Muscle layer of duodenum (tissue), 2 donors: Measurements from ENCODE around the gene IMPA2.

Source experiments
- H3K27ac ChIP-seq: one replicate; pipeline ENCODE4 v1.7.0; 2013; ENCODE audit warnings: mild to moderate bottlenecking, low read length
- H3K27me3 ChIP-seq: one replicate; pipeline ENCODE4 v1.7.0; 2013; ENCODE audit warnings: low read depth, mild to moderate bottlenecking, control low read depth, low read length
- H3K36me3 ChIP-seq, 2 donors: one replicate each; pipeline ENCODE4 v1.7.0; 2013; ENCODE audit warnings: low read length in 2 of 2, control low read depth in 1 of 2, mild to moderate bottlenecking in 1 of 2; ENCODE audit not compliant: insufficient read depth in 2 of 2, control insufficient read depth in 1 of 2
- H3K4me1 ChIP-seq, 2 donors: one replicate each; pipeline ENCODE4 v1.7.0; 2013; ENCODE audit warnings: low read length in 2 of 2, mild to moderate bottlenecking in 2 of 2, control low read depth in 1 of 2, moderate library complexity in 1 of 2; ENCODE audit not compliant: insufficient read depth in 2 of 2, control insufficient read depth in 1 of 2
- H3K4me3 ChIP-seq, 2 donors: one replicate each; pipeline ENCODE4 v1.7.0; 2013; ENCODE audit warnings: low read length in 2 of 2, low read depth in 1 of 2, mild to moderate bottlenecking in 1 of 2
- H3K9me3 ChIP-seq, 2 donors: one replicate each; pipeline ENCODE4 v1.7.0; 2013; ENCODE audit warnings: low read length in 2 of 2, control low read depth in 1 of 2, mild to moderate bottlenecking in 1 of 2; ENCODE audit not compliant: control insufficient read depth in 1 of 2
- donor health status: healthy.

Gene IMPA2

DNA sequence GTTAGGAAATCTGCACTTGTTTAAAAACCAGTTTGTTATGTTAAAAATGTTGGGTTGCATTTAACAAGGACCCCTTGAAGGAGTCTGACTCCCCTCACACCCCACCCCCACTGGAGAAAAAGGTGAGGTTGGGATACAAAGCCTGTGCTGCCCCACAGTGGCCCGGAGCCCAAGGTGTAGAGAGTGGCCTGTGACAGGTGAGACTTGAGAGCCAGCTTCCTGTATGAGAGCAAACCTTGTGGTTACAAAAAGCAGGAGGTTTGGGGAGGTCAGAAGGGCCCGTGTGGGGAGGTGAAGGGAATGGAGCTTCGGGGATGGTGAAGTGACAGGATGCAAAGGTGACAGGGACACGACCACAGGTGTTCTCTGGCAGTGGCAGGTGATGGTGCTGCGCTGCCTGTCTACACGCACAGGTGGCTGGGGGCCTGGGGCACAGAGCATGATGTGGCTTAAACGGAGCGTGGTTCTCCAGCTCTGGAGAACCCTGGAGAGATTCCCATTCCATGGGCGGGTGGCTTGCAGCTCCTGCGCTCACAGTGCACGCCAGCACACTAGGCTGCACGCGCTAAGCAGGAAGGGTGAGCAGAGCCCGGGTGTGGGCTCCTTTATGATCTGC lies 29.0 kb downstream of the IMPA2 start:
- Histone ChIP-seq H3K27ac (no peak overlapping the region), H3K36me3 (peaks cover 9 to 31% of the 10 kb centered on the region in 2 donors), H3K4me1 (peaks cover 0 to 6% of the 10 kb centered on the region in 2 donors), H3K27me3 (no peaks in the 10 kb centered on the region), H3K9me3 (no peaks in the 10 kb centered on the region), H3K4me3 (no peak overlapping the region)

DNA sequence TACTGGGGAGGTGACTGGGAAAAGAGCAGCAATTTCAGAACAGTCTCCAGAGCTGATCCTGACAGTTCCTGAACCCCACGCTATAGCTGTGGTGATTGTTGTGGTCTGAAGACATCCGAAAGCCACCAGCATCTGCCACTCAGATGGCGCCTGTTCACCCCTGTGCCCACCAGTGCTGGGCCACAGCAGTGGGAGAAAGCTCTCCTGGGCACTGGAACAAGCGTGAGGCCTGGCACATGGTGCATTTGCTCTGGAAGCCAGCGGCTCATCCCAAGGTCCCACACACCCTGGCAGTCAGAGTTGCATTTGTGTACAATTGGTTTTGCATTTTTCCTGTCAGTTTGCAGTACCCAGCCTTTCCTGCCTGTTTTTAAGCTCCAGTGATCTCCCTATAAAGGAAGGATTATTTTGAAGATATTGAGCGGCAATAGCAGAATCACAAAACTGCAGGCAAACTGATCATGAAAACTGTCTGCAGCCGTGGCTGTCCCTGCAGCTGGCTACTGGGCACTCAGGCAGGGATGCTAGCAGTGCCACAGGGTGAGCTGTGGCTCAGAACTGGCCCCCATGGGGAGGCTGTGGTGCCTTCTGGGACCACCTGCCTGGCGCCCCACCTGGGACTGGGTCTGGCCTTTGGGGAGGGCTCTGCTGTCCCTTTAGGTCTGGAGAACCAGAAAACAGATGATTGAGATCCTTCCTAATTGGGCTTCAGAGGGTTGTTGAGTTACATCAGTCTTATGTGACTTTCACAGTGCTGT lies 30.1 kb downstream of the IMPA2 start:
- H3K27ac ChIP-seq, result no peak overlapping the region

DNA sequence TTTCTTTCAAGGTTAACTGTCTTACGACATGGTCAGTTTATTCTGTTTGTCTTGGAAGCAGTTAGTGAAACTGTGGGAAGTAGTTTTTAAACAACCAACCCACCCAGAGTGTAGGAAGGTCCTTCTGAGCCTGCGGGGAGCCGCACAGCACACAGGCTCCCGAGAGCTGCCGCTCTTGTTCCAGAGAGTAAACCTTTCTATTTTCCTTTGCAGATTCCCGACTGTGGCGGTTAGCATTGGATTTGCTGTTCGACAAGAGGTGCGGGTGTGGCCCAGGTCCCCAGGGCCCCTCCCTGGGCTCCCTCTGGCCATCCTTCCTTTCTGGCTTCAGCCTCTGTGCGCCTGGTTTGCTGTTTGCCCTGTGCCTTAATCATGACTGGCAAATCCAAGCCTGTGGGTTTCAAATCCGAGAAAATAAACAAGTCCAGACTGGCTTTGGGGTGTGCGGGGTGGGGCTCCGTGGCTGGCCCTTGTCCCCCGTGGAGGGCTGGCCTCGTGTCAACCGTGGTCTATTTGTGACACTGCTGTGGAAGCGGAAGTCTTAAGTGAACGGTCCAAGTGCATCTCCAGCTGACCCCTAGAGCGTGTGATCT lies 30.7 kb downstream of the IMPA2 start:
- Histone ChIP-seq H3K4me1 (peaks cover 0 to 16% of the 10 kb centered on the region in 2 donors), H3K27me3 (no peaks in the 10 kb centered on the region), H3K9me3 (no peaks in the 10 kb centered on the region), H3K36me3 (peaks cover 13 to 28% of the 10 kb centered on the region in 2 donors), H3K4me3 (no peak overlapping the region), H3K27ac (no peak overlapping the region)

More for the DNA sequence above, 30.1 kb downstream of the IMPA2 start:
- H3K4me1 ChIP-seq, result peaks cover 0 to 16% of the 10 kb centered on the region in 2 donors
- no peaks in the 10 kb centered on the region for H3K9me3 ChIP-seq
- H3K27me3 ChIP-seq, result no peaks in the 10 kb centered on the region
- H3K4me3 ChIP-seq, result no peak overlapping the region
- peaks cover 9 to 25% of the 10 kb centered on the region in 2 donors for H3K36me3 ChIP-seq

DNA sequence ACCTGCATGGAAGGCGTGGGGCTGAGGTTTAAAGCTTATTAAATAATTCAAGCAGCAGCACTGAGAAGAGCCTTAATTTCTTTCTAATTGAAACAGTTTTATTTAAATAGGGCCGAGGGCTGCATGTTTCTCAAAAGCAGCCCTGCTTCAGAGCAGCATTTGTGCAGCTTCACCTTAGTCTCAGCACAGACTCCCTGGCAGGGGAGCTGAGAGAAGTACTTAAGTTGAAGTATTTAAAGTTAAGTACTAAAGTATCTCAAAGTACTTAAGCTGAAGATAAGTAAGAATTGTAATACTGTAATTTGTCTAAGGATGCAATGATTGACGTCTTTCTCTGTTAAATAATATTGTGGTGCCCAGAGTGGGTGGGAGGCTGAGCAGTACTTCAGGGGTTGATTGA lies 31.4 kb downstream of the IMPA2 start:
- Histone ChIP-seq H3K27ac (no peak overlapping the region), H3K36me3 (peaks cover 16 to 29% of the 10 kb centered on the region in 2 donors), H3K9me3 (no peaks in the 10 kb centered on the region), H3K4me3 (no peak overlapping the region), H3K27me3 (no peaks in the 10 kb centered on the region), H3K4me1 (peaks cover 0 to 16% of the 10 kb centered on the region in 2 donors)

DNA sequence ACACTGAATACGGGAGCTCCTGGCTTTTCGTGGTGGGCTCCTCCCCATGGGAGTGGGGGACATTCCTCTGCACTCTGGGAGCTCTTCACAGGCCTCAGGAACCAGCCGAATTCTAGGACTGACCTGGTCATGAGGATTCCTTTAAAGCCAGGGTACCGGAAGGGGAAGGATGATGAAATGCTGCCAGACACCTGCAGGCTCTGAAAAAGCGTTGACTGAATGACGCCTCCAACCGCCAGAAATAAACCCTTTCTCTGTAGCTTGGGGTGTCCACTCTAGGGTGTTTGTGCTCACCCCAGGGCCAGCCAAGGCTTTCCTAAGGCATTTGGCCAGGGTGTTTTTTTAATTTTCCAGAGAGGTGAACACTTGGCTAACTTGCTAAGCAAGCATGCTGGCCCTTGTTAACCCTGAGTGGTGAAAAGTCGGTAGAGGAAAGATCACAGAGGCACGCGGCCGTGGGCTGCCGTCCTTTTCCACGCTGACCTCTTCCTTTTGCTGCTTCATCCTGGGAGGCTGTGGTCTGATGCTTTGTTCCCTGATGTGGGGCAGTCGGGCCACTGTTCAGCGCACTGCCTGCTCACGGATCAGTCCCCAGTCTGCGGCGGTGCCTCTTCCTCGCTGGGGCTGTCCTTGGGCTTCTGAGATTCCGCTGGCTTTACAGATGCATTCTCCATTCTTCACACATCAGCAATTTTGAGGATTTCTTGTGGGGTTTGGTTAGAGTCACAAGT lies 32.0 kb downstream of the IMPA2 start:
- no peaks in the 10 kb centered on the region for H3K27me3 ChIP-seq
- no peak overlapping the region for H3K4me3 ChIP-seq
- no peaks in the 10 kb centered on the region for H3K9me3 ChIP-seq
- H3K4me1 ChIP-seq, result peaks cover 0 to 16% of the 10 kb centered on the region in 2 donors
- H3K27ac ChIP-seq, result no peak overlapping the region
- peaks cover 16 to 29% of the 10 kb centered on the region in 2 donors for H3K36me3 ChIP-seq

DNA sequence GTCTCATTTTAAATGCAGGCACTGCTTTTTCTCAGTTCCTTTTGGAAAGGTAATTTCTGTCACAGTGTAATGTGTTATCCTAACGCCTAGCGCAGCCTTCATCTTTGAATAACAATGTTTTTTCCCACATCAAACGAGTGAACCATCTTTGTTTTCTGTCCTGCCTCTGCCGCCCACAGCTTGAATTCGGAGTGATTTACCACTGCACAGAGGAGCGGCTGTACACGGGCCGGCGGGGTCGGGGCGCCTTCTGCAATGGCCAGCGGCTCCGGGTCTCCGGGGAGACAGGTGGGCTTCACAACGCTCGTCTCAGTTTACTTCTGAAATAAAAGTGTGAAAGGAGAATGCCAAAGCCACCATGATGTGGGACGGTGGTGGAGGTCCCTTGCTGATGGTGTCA lies 32.8 kb downstream of the IMPA2 start:
- Histone ChIP-seq H3K36me3 (peaks cover 16 to 29% of the 10 kb centered on the region in 2 donors), H3K9me3 (no peaks in the 10 kb centered on the region), H3K4me1 (peaks cover 0 to 16% of the 10 kb centered on the region in 2 donors), H3K27ac (no peak overlapping the region), H3K27me3 (no peaks in the 10 kb centered on the region), H3K4me3 (no peak overlapping the region)

DNA sequence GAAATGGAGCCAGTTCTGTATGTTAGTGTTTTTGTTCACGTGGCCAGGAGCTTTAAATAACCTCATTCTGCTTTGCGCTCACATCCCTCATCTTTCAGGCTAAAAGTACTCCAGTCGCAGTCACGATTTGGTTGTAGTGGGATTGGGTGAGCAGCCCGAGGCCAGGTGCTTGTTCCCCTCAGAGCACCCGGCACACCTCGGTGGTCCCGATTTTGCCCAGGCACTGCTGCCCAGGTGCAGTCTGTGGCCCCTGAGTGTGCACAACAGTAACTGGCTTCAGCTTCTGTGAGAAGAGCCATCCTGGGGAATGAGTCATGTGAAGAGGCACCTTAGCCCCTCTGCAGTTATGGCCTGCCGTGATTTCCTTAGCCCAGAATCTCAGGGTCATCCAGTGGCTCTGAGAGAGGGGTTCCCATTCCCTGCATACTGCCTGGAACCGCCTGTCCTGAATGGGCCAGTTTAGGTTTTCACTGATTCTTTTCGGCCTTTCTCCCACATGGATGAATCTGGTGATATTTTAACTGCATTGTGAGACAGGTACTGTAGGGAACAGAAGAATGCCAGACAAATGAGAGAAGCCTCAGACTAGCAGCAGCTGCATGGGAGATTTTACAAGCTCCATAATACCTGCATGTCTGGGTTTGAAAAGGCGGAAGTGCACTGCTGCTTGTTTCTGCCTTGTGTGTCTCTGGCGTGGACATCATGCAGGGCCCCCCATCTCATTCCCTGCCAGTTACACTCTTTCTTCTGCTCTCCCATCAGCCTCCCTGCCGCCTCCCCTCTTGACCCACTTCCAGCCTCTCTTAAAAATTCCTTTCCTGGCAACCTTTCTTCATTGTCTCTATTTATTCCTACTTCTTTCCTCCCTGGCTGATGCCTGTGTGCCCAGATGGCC lies 33.5 kb downstream of the IMPA2 start:
- Histone ChIP-seq H3K4me3 (no peak overlapping the region), H3K36me3 (peaks cover 16 to 29% of the 10 kb centered on the region in 2 donors), H3K27ac (peak overlapping the region; percentile 54), H3K4me1 (peaks cover 0 to 16% of the 10 kb centered on the region in 2 donors), H3K27me3 (no peaks in the 10 kb centered on the region), H3K9me3 (no peaks in the 10 kb centered on the region)

DNA sequence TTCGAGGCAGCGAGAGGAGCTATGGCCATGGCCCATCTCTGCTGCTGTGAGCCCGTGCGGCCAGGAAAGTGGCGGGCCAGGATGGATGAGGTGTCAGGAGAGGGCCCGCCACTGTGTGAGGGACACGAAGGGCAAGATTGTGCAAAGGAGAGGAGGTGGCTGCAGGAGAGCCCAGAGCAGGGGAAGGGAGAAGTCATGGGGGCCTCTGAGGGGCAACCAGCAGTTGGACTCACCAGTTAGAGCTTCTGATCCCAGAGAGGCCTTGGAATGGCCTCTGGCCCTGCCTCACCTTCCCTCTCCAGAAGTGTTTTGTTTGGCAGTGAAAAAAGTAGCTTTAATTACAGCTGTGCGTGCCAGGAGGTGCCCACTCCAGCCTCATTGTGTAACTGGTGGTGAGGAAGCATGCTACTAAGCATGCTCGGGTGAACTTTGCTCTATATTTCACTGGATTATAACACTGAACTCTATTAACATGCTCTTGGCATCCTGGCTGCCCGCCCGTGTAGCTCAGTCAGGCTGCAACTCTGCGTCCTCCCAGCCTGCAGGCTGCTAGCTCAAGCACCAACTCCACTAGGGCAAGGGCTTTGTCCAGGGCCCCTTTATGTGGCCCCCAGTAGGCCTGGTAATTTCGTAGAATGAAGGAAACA lies 34.2 kb downstream of the IMPA2 start:
- Histone ChIP-seq H3K4me3 (no peak overlapping the region), H3K4me1 (peaks cover 0 to 16% of the 10 kb centered on the region in 2 donors), H3K27ac (peak overlapping the region; percentile 54), H3K27me3 (no peaks in the 10 kb centered on the region), H3K36me3 (peaks cover 12 to 24% of the 10 kb centered on the region in 2 donors), H3K9me3 (no peaks in the 10 kb centered on the region)

DNA sequence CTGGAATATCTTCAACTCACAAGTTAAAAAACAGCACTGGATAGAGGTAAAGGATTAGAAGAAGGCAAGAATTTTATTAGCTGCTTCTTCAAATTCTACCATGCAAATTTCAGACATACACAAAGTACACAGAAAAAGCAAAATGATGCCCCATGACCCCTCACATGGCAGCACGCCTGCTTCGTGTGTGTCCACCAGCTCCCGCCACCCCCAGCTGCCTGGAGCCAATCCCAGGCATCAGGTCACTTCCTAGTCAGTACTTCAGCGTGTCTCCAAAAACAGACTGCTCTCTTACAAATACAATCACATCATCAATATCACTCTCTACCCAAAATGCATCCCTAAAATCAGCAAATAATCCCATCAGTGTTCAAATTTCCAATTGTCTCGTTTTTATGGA lies 35.8 kb downstream of the IMPA2 start:
- H3K27ac ChIP-seq, result no peak overlapping the region
- peaks cover 0 to 16% of the 10 kb centered on the region in 2 donors for H3K4me1 ChIP-seq
- H3K27me3 ChIP-seq, result no peaks in the 10 kb centered on the region
- no peaks in the 10 kb centered on the region for H3K9me3 ChIP-seq
- no peak overlapping the region for H3K4me3 ChIP-seq
- H3K36me3 ChIP-seq, result peaks cover 7 to 10% of the 10 kb centered on the region in 2 donors

DNA sequence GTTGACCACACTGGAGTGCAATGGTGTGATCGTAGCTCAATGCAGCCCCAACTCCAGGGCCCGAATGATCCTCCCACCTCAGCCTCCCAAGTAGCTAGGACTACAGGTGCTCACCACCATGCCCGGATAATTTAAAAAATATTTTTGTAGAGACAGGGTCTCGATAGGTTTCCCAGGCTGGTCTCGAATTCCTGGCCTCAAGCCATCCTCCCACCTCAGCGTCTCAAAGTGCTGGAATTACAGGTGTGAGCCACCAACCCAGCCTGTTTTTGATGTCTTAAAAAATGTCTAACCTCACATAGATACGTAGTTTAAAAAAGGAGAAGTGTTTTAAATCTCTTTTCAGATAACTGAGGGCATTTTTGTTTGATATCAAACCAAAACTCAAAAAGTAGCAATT lies 37.6 kb downstream of the IMPA2 start:
- H3K36me3 ChIP-seq, result peaks cover 7 to 16% of the 10 kb centered on the region in 2 donors
- no peak overlapping the region for H3K4me3 ChIP-seq
- peaks cover 0 to 16% of the 10 kb centered on the region in 2 donors for H3K4me1 ChIP-seq
- no peaks in the 10 kb centered on the region for H3K27me3 ChIP-seq
- no peaks in the 10 kb centered on the region for H3K9me3 ChIP-seq
- H3K27ac ChIP-seq, result no peak overlapping the region
